ENCODE measurements around the gene PODXL.

DNA sequence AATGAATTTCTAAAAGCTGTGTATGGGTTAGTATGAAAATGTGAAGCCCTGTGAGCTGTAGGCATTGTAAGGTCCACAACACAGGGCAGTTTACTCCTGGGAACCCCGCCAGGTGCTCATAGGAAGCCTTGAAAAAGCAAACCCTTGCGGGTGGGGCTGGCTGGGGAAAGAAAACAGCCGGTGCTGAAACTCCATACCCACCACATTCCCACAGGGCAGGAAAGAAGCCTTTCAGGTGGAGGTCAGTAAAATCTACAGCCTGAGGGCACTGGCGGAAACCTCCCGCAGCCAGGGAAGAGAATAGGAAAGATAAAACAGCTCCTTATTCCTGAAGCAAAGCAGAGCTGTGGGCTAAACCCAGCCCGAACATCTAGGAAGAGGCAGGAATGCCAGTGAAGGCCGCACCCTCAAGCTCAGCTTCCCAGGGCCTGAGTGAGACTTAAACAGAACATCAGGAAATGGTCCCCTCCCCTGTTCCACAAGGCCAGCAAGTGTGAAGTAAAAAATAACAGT lies 34.7 kb downstream of the PODXL start:
- TF ChIP-seq, protein P1, sequence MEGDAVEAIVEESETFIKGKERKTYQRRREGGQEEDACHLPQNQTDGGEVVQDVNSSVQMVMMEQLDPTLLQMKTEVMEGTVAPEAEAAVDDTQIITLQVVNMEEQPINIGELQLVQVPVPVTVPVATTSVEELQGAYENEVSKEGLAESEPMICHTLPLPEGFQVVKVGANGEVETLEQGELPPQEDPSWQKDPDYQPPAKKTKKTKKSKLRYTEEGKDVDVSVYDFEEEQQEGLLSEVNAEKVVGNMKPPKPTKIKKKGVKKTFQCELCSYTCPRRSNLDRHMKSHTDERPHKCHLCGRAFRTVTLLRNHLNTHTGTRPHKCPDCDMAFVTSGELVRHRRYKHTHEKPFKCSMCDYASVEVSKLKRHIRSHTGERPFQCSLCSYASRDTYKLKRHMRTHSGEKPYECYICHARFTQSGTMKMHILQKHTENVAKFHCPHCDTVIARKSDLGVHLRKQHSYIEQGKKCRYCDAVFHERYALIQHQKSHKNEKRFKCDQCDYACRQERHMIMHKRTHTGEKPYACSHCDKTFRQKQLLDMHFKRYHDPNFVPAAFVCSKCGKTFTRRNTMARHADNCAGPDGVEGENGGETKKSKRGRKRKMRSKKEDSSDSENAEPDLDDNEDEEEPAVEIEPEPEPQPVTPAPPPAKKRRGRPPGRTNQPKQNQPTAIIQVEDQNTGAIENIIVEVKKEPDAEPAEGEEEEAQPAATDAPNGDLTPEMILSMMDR (IDR thresholded peaks at IDR 0.05), result no peak
- TF ChIP-seq POLR2A (IDR thresholded peaks at IDR 0.05), result no peak

Measured in testis (tissue), 2 donors.